Stimulated activated CD8-positive, alpha-beta memory T cell treated with anti-CD3 and anti-CD28 coated beads, Interleukin-4, amount 100 ng/mL, for 48 hours (primary cell): Measurements from ENCODE around the gene EPAS1.
"Not testable (repeated sequence)": the region's sequence is repeated elsewhere in the genome, so short reads cannot be mapped to it uniquely, and the experiment has no call there.

Experiments used
- DNase-seq: peaks from one replicate; pipeline ENCODE4 v3.0.0-alpha.2; 2020

The EPAS1 gene

GRCh38 chr2:46384457-46384815, 87.2 kb downstream of the EPAS1 start:
- DNase-seq = peak; percentile 14

- DNase-seq = peak; percentile 10
Measured at GRCh38 chr2:46385786-46386577, 88.8 kb downstream of the EPAS1 start.

GRCh38 chr2:46386763-46387162, 89.6 kb downstream of the EPAS1 start:
- no peak for DNase-seq

GRCh38 chr2:46387292-46387691, 90.1 kb downstream of the EPAS1 start:
- peak; percentile 8 for DNase-seq

GRCh38 chr2:46387886-46388515, 90.8 kb downstream of the EPAS1 start:
- DNase-seq = peak; percentile 17

GRCh38 chr2:46388881-46389280, 91.7 kb downstream of the EPAS1 start:
- DNase-seq = peak; percentile 4

GRCh38 chr2:46389417-46389916, 92.3 kb downstream of the EPAS1 start:
- DNase-seq = peak; percentile 10

GRCh38 chr2:46390036-46390435, 92.8 kb downstream of the EPAS1 start:
- DNase-seq = peak; percentile 11

GRCh38 chr2:46390901-46391395, 93.7 kb downstream of the EPAS1 start:
- DNase-seq = no peak

- peak; percentile 24 for DNase-seq
Measured at GRCh38 chr2:46392561-46393346, 95.5 kb downstream of the EPAS1 start.

- peak; percentile 18 for DNase-seq
Measured at GRCh38 chr2:46393347-46393820, 96.2 kb downstream of the EPAS1 start.

GRCh38 chr2:46393865-46394264, 96.7 kb downstream of the EPAS1 start:
- no peak for DNase-seq

- DNase-seq = peak; percentile 27
Measured at GRCh38 chr2:46394649-46395510, 97.7 kb downstream of the EPAS1 start.

GRCh38 chr2:46395730-46396129, 98.5 kb downstream of the EPAS1 start:
- not testable (repeated sequence) for DNase-seq

GRCh38 chr2:46400016-46400415, 102.8 kb downstream of the EPAS1 start:
- DNase-seq = no peak

GRCh38 chr2:46402874-46403273, 105.7 kb downstream of the EPAS1 start:
- no peak for DNase-seq

- DNase-seq = no peak
Measured at GRCh38 chr2:46404181-46404759, 107.1 kb downstream of the EPAS1 start.

GRCh38 chr2:46407852-46408455, 110.7 kb downstream of the EPAS1 start:
- DNase-seq = no peak

GRCh38 chr2:46409756-46410155, 112.5 kb downstream of the EPAS1 start:
- DNase-seq = no peak

- no peak for DNase-seq
Measured at GRCh38 chr2:46410273-46411244, 113.4 kb downstream of the EPAS1 start.
